HepG2 (cell line): Measurements from ENCODE around the gene IKBKE. TPM values are rescaled to one million over a fixed set of nuclear protein-coding genes. Genes with fewer than 3 reads are reported as not detected.

Experiments used
- ATAC-seq: fragments of 200-7000 bp; cut with Tn5 transposase; 3 replicates; pipeline ENCODE4 v1.9.1; 2020; ENCODE audit warnings: mild to moderate bottlenecking, moderate library complexity
- BruUV-seq: library from RNA; stranded (reverse); fragments of 400-500 nt; replicated peaks from 2 replicates; lab custom pipeline; 2021; lab: Mats Ljungman, UMichigan
- CTCF ChIA-PET: fragments of 300-600 bp; formaldehyde crosslinking; extraction: SDS; loops from one replicate; lab custom pipeline; 2021; ENCODE audit warnings: low total read pairs, inconsistent platforms, low intra/inter-chr PET ratio; lab: Yijun Ruan, JAX
- POLR2A ChIA-PET: fragments of 350-600 bp; sonication (Branson Sonifier 250); formaldehyde crosslinking; loops from one replicate; lab custom pipeline; 2020; ENCODE audit warnings: antibody characterized with exemption, inconsistent platforms; lab: Yijun Ruan, JAX
- DNase-seq: peaks from one replicate; pipeline ENCODE4 v3.0.0-alpha.2; 2015; ENCODE audit warnings: low spot score
- FAIRE-seq: peaks from 3 replicates; lab custom pipeline; 2011; peaks lifted over from hg19 to GRCh38; lab: Jason Lieb, UNC
- H2AFZ ChIP-seq: one replicate; pipeline ENCODE4 v1.6.1; 2011; ENCODE audit warnings: low read length, inconsistent platforms
- H3K27ac ChIP-seq: fragments of 300-600 bp; 3 replicates; pipeline ENCODE4 v1.8.0; 2011; ENCODE audit warnings: mixed run types, mild to moderate bottlenecking, mixed read lengths, low read length, inconsistent platforms; ENCODE audit not compliant: insufficient read depth; ENCODE audit errors: extremely low read length
- H3K27me3 ChIP-seq, 2 experiments: fragments of 200-600 bp in 1 of 2; 2 replicates in 1 of 2; 3 replicates in 1 of 2; pipeline versions ENCODE4 v1.6.0 to v1.8.0; 2011; ENCODE audit warnings: low read length in 2 of 2, mild to moderate bottlenecking in 2 of 2, moderate library complexity in 2 of 2, inconsistent platforms in 1 of 2; ENCODE audit not compliant: insufficient read depth in 2 of 2, control insufficient read depth in 1 of 2
- H3K36me3 ChIP-seq, 2 experiments: fragments of 200-600 bp in 1 of 2; replicated peaks in 1 of 2; 2 replicates in 1 of 2; 3 replicates in 1 of 2; pipeline versions ENCODE4 v1.5.1 to v1.8.0; 2011; ENCODE audit warnings: low read length in 2 of 2, inconsistent platforms in 1 of 2; ENCODE audit not compliant: insufficient read depth in 2 of 2, control insufficient read depth in 1 of 2
- H3K4me1 ChIP-seq: 2 replicates; pipeline ENCODE4 v1.5.1; 2012; ENCODE audit warnings: low read length, inconsistent platforms; ENCODE audit not compliant: insufficient read depth
- H3K4me2 ChIP-seq: 2 replicates; pipeline ENCODE4 v1.6.0; 2011; ENCODE audit warnings: low read depth, low read length, inconsistent platforms
- H3K4me3 ChIP-seq, 3 experiments: fragments of 200-600 bp in 1 of 3; sonication (generic), shearing (Covaris generic) in 1 of 3; replicated peaks in 1 of 3; 2 replicates each; pipeline ENCODE4 v1.5.1; 2011 to 2016; ENCODE audit warnings: low read length in 3 of 3, inconsistent platforms in 2 of 3, low read depth in 2 of 3, mild to moderate bottlenecking in 2 of 3, control low read depth in 1 of 3, mixed read lengths in 1 of 3; ENCODE audit not compliant: insufficient read depth in 1 of 3
- H3K79me2 ChIP-seq: one replicate; pipeline ENCODE4 v1.6.1; 2011; ENCODE audit warnings: low read length, inconsistent platforms; ENCODE audit not compliant: insufficient read depth
- H3K9ac ChIP-seq: 2 replicates; pipeline ENCODE4 v1.6.0; 2011; ENCODE audit warnings: mild to moderate bottlenecking, low read depth, low read length, inconsistent platforms; ENCODE audit not compliant: insufficient read depth
- H3K9me3 ChIP-seq: 2 replicates; pipeline ENCODE4 v1.5.1; 2012; ENCODE audit warnings: mild to moderate bottlenecking, low read length
- H4K20me1 ChIP-seq: 2 replicates; pipeline ENCODE4 v1.6.0; 2011; ENCODE audit warnings: inconsistent platforms, mild to moderate bottlenecking, low read length, moderate library complexity; ENCODE audit not compliant: insufficient read depth
- ASH2L ChIP-seq: fragments of 300-600, 200-600 bp; sonication (generic); IDR thresholded peaks from 2 replicates; pipeline ENCODE4 v1.7.0; 2017; ENCODE audit warnings: low read depth, mild to moderate bottlenecking, moderate library complexity, mixed read lengths, low read length; ENCODE audit not compliant: insufficient read length
- CREB3 ChIP-seq: sonication (generic); formaldehyde crosslinking; IDR thresholded peaks from 2 replicates; pipeline ENCODE4 v1.5.0; 2020; ENCODE audit warnings: missing genetic modification reagents
- LCORL ChIP-seq, 2 experiments: fragments of 450-650 bp in 1 of 2; sonication (generic) in 1 of 2; formaldehyde crosslinking in 1 of 2; IDR thresholded peaks; 2 replicates each; pipeline versions ENCODE4 v1.5.0 to v1.6.1; 2017 to 2020; ENCODE audit warnings: antibody characterized with exemption in 1 of 2, missing genetic modification reagents in 1 of 2
- ZNF687 ChIP-seq: sonication (generic); formaldehyde crosslinking; IDR thresholded peaks from 2 replicates; pipeline ENCODE4 v1.5.1; 2020; ENCODE audit warnings: mild to moderate bottlenecking, missing genetic modification reagents, moderate library complexity
- ZNF768 ChIP-seq: sonication (generic); formaldehyde crosslinking; IDR thresholded peaks from 2 replicates; pipeline ENCODE4 v1.4.0; 2020; ENCODE audit warnings: missing genetic modification reagents
- whole genome bisulfite sequencing: methylation state at CpG from one replicate; pipeline ENCODE4 v1.1.6; 2017; ENCODE audit warnings: low lambda C conversion rate; 5-methylcytosine and 5-hydroxymethylcytosine counted together
- in situ Hi-C: cut with HindIII; loops from 2 replicates; pipeline ENCODE4 v1.10.0; 2017; ENCODE audit warnings: low pct_unique_long_range_greater_than_20kb; ENCODE audit not compliant: extremely low pct_ligation_motif_present
- intact Hi-C: fragments of 100-400 bp; cut with micrococcal nuclease; formaldehyde crosslinking; loops from one replicate; pipeline ENCODE4 v1.10.0; 2022; ENCODE audit not compliant: unreplicated experiment
- polyA plus RNA-seq, 8 experiments: library from polyadenylated mRNA; depleted of rRNA in 3 of 8; stranded (reverse) in 7 of 8; unstranded in 1 of 8; fragments of >200 nt; fragmentation: Illumina TruSeq in 4 of 8; extraction: Trizol in 4 of 8; gene quantifications; 2 replicates each; pipeline versions ENCODE4 v1.2.1 to v1.2.3, GENCODE V29; 2011 to 2016; ENCODE audit warnings: low read depth in 4 of 8, missing spikeins in 1 of 8, mixed read lengths in 1 of 8; ENCODE audit not compliant: insufficient read depth in 1 of 8
- total RNA-seq, 5 experiments: library from RNA; depleted of rRNA; stranded (reverse); fragments of >200 nt; fragmentation: Illumina TruSeq; extraction: Trizol; gene quantifications; 2 replicates each; pipeline ENCODE4 v1.2.3, GENCODE V29; 2016; ENCODE audit warnings: low read depth in 1 of 5

The IKBKE gene
- total and polyA plus RNA-seq, 2 of the 13 experiments (the other 11 are each of a cell fraction or from before 2014, with no cell fraction given): 4.5 to 5.8 TPM

GRCh38 chr1:206472886-206473285 is 2.6 kb downstream of the IKBKE start:
- no peak overlapping the region for H3K27ac ChIP-seq
- H3K9me3 ChIP-seq: no peaks in the 10 kb centered on the region
- H3K4me3 ChIP-seq: no peak overlapping the region
- TF ChIP-seq ZNF768 (CRISPR knock-in tag) (peak; percentile 64; the same call in 1 of the 2 replicates), ZNF687 (CRISPR knock-in tag) (peak; percentile 29; the same call in 1 of the 2 replicates), ASH2L (no peak), CREB3 (no peak), LCORL (IDR thresholded peaks at IDR 0.05) (no peak), LCORL (CRISPR knock-in tag; IDR thresholded peaks at IDR 0.05) (0 out of 2 replicates have a peak, but pooled peaks have one; percentile 6)
- TF ChIP-seq, all 625 proteins: peak for 3
- ChIA-PET POLR2A (no interaction called here), CTCF (no interaction called here)
- intact Hi-C loops (no loop called here), in situ Hi-C loops (no loop called here)
- DNase-seq: no peak
- Histone ChIP-seq H3K27me3 (no peaks in the 10 kb centered on the region), H3K36me3 (peaks cover 7 to 10% of the 10 kb centered on the region in 2 experiments; a peak in 3 of 5 replicates), H3K4me1 (peaks cover 45% of the 10 kb centered on the region), H2AFZ (no peak overlapping the region), H4K20me1 (no peaks in the 10 kb centered on the region), H3K4me2 (peak overlapping the region; percentile 1; the same call in 1 of the 2 replicates), H3K79me2 (no peaks in the 10 kb centered on the region), H3K9ac (no peak overlapping the region)
- FAIRE-seq: no peak
- BruUV-seq: no TSS peak
- 80% methylated on average over 5 of the region's 5 CpGs for WGBS
- no peak for ATAC-seq
